GM13977 (cell line): ENCODE measurements around the gene CRYL1.

Experiments
- DNase-seq: peaks from one replicate; pipeline ENCODE4 v3.0.0; 2012; ENCODE audit warnings: low spot score
- CTCF ChIP-seq: IDR thresholded peaks from 2 replicates; pipeline ENCODE4 v1.5.1; 2012; ENCODE audit warnings: mild to moderate bottlenecking, control low read depth; ENCODE audit not compliant: insufficient read depth; ENCODE audit errors: extremely low read depth, missing control alignments
- in situ Hi-C: fragments of 300-500 bp; cut with MboI; formaldehyde crosslinking; loops from one replicate; pipeline ENCODE4 v1.12.0; 2022; ENCODE audit warnings: low sequenced_read_pairs, low pct_unique_long_range_greater_than_20kb, mixed read lengths, inconsistent platforms; ENCODE audit not compliant: unreplicated experiment

Gene CRYL1

GRCh38 chr13:20370815-20371421 lies 154.7 kb downstream of the CRYL1 start:
- in situ Hi-C loops = no loop called here
- DNase-seq = no peak
- no peak for TF ChIP-seq CTCF

DNA sequence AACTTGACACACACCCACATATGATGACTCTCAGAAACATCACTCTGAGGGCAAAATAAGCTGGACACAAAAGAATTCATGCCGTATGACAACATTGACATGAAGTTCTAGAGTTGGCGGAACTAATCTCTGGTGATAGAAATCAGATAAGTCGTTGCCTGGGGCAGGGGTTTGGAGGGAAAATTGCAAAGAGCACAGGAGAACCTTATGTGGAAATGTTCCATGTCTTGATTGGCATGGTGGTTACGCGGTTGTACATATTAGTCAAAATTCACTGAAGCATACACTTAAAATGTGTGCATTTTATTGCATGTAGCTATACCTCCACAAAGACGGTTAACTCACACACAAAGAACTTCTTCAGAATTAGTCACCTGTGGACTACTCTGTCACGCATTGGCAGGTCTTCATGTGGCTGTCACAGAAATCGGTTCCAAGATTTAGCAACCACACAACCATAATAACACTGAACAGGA lies 155.7 kb downstream of the CRYL1 start:
- TF ChIP-seq CTCF = no peak
- DNase-seq = no peak
- in situ Hi-C loops = no loop called here

GRCh38 chr13:20366056-20366455 lies 159.6 kb downstream of the CRYL1 start:
- no peak for DNase-seq
- no peak for TF ChIP-seq CTCF
- in situ Hi-C loops = no loop called here

GRCh38 chr13:20363603-20364002 lies 162.1 kb downstream of the CRYL1 start:
- TF ChIP-seq CTCF = no peak
- DNase-seq = no peak
- in situ Hi-C loops = no loop called here

GRCh38 chr13:20363172-20363571 lies 162.5 kb downstream of the CRYL1 start:
- TF ChIP-seq CTCF = no peak
- in situ Hi-C loops = no loop called here
- no peak for DNase-seq

DNA sequence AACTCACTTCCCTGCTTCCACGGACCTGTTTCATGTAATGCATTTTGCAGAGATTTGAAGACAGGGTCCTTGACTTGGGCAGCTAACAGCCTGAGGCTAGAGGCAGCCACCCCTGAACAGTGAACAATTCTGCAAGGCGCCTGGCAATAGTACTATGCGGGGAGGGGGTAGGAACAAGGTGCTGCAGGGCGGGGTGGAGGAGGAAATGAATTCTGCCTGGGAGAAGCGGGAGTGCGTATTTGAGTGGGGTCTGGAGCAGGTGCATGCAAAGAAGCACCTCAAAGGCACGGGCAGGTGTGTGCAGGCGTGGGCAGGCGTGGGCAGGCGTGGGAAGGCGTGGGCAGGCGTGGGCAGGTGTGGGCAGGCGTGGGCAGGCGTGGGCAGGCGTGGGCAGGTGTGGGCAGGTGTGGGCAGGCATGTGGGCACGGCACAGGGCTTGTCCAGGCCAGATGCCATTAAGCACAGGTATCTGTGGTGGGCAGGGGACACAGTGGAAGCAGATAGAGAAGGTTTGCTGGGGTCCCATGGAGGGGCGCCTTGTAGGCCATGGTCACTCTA lies 163.1 kb downstream of the CRYL1 start:
- no peak for DNase-seq
- TF ChIP-seq CTCF = no peak
- in situ Hi-C loops = no loop called here
